Activated CD4-positive, alpha-beta T cell treated with anti-CD3 and anti-CD28 coated beads for 24 hours (primary cell): ENCODE data around the gene PRKG1.
"Not testable (repeated sequence)": the region's sequence is repeated elsewhere in the genome, so short reads cannot be mapped to it uniquely, and the experiment has no call there.

Source experiments
- DNase-seq, 2 donors: peaks; one replicate each; pipeline ENCODE4 v3.0.0-alpha.2; 2020; ENCODE audit warnings: low read depth in 2 of 2

Gene PRKG1

GRCh38 chr10:51758838-51759237 lies 684.6 kb downstream of the PRKG1 start:
- not testable (repeated sequence) for DNase-seq

GRCh38 chr10:51759896-51760534 lies 685.7 kb downstream of the PRKG1 start:
- no peak for DNase-seq

- no peak for DNase-seq
Measured at GRCh38 chr10:51760864-51761640, 686.8 kb downstream of the PRKG1 start.

- no peak for DNase-seq
Measured at GRCh38 chr10:51763746-51764145, 689.5 kb downstream of the PRKG1 start.

- DNase-seq = no peak
Measured at GRCh38 chr10:51765284-51765971, 691.1 kb downstream of the PRKG1 start.

- no peak for DNase-seq
Measured at GRCh38 chr10:51766423-51767102, 692.3 kb downstream of the PRKG1 start.

GRCh38 chr10:51767103-51767763 lies 692.9 kb downstream of the PRKG1 start:
- DNase-seq = no peak

- no peak for DNase-seq
Measured at GRCh38 chr10:51768886-51769465, 694.7 kb downstream of the PRKG1 start.

- DNase-seq = no peak
Measured at GRCh38 chr10:51770709-51771108, 696.4 kb downstream of the PRKG1 start.

GRCh38 chr10:51772387-51772786 lies 698.1 kb downstream of the PRKG1 start:
- DNase-seq = no peak

- DNase-seq = no peak
Measured at GRCh38 chr10:51773681-51774080, 699.4 kb downstream of the PRKG1 start.

GRCh38 chr10:51783941-51784340 lies 709.7 kb downstream of the PRKG1 start:
- no peak for DNase-seq

- DNase-seq = no peak
Measured at GRCh38 chr10:51786016-51786683, 711.9 kb downstream of the PRKG1 start.

- no peak for DNase-seq
Measured at GRCh38 chr10:51786684-51787035, 712.4 kb downstream of the PRKG1 start.

GRCh38 chr10:51788273-51788672 lies 714.0 kb downstream of the PRKG1 start:
- DNase-seq = no peak

- DNase-seq = no peak
Measured at GRCh38 chr10:51789118-51789517, 714.8 kb downstream of the PRKG1 start.

- DNase-seq = no peak
Measured at GRCh38 chr10:51789903-51790302, 715.6 kb downstream of the PRKG1 start.

- no peak for DNase-seq
Measured at GRCh38 chr10:51792678-51793077, 718.4 kb downstream of the PRKG1 start.

GRCh38 chr10:51800121-51800520 lies 725.8 kb downstream of the PRKG1 start:
- DNase-seq = no peak

GRCh38 chr10:51800725-51801424 lies 726.6 kb downstream of the PRKG1 start:
- DNase-seq = no peak
